ENCODE measurements around the gene MTG1.

The MTG1 gene, protein sequence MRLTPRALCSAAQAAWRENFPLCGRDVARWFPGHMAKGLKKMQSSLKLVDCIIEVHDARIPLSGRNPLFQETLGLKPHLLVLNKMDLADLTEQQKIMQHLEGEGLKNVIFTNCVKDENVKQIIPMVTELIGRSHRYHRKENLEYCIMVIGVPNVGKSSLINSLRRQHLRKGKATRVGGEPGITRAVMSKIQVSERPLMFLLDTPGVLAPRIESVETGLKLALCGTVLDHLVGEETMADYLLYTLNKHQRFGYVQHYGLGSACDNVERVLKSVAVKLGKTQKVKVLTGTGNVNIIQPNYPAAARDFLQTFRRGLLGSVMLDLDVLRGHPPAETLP

DNA sequence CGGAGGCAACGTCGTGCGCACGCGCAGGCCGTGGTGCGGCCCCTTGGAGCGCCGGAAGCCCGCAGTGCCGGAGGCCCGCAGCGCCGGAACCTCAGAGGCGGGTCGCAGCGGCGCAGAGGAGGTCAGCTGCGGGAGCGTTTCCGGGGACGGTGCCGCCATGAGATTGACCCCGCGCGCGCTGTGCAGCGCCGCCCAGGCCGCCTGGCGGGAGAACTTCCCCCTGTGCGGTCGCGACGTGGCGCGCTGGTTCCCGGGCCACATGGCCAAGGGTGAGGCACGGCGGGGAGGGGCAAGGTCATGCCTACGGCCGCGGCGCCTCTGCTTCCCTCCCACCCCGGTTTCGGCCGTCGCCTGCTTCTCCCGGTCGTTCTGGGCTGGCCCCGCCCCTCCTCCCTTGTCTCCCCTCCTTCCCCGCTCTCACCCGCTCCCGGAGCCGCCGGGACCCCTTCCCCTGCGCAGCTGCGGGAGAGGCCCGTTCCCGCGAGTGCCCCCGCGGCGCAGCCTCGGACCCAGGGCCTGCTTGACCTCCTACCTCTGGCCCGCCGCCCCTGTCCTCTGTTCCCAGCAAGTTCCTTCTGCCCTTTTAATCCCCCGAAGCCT is at the start of gene MTG1:
TSS of gene MTG1 (plus strand) at position 94 of the 600 bp plus-strand sequence. CDS start at position 158, 64 bp downstream.
- TF ChIP-seq, protein P1, sequence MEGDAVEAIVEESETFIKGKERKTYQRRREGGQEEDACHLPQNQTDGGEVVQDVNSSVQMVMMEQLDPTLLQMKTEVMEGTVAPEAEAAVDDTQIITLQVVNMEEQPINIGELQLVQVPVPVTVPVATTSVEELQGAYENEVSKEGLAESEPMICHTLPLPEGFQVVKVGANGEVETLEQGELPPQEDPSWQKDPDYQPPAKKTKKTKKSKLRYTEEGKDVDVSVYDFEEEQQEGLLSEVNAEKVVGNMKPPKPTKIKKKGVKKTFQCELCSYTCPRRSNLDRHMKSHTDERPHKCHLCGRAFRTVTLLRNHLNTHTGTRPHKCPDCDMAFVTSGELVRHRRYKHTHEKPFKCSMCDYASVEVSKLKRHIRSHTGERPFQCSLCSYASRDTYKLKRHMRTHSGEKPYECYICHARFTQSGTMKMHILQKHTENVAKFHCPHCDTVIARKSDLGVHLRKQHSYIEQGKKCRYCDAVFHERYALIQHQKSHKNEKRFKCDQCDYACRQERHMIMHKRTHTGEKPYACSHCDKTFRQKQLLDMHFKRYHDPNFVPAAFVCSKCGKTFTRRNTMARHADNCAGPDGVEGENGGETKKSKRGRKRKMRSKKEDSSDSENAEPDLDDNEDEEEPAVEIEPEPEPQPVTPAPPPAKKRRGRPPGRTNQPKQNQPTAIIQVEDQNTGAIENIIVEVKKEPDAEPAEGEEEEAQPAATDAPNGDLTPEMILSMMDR (IDR thresholded peaks at IDR 0.05), result no peak
- peak; percentile 94 for DNase-seq (ENCODE audit: low spot score)
- Histone ChIP-seq H3K27ac (peak within 1 kb of the TSS; percentile 53 to 88), H3K4me3 (peak within 1 kb of the TSS; percentile 99)

DNA sequence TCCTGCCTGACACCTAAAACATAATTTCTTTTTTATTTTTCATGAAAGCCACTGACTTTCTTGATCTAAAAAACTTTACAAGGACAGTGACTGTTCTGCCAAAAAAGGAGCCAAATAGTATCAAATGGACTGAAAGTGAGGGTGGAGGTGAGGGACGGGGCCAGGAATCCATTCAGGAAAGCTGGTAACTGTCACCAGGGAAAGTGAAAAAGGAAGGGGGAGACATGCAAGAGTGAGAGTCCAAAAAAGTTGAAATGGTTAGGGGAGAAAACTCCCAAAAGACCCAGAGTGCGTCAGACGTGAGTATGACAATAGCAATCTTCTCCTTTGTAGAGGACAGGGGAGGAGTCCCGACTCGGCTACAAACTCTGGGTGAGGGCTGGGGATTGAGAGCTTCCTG is 49.7 kb upstream of the MTG1 start:
- TF ChIP-seq, protein P1 (IDR thresholded peaks at IDR 0.05), result no peak
- Histone ChIP-seq H3K27ac (no peak overlapping the region), H3K4me3 (no peak overlapping the region)
- no peak for DNase-seq (ENCODE audit: low spot score)

DNA sequence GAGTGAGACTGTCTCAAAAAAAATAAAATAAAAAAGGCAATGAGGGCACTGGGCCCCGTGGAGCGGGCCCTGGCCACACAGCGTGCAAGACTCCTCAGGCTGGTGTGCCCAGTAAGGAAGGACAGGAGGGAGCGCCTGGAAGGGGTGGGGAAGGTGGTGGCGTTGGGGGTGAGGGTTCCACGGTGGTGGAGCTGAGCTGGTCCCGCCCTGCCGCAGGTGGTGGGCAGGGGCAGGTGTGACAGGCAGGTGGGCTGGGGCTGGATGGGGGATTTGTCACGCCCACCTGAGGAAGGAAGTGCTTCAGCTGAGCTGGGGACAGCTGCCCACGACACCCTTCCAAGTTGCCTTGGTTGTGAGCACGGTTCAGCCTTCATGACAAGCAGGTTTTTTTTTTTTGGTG is 47.5 kb upstream of the MTG1 start:
- H3K27ac ChIP-seq, result no peak overlapping the region

DNA sequence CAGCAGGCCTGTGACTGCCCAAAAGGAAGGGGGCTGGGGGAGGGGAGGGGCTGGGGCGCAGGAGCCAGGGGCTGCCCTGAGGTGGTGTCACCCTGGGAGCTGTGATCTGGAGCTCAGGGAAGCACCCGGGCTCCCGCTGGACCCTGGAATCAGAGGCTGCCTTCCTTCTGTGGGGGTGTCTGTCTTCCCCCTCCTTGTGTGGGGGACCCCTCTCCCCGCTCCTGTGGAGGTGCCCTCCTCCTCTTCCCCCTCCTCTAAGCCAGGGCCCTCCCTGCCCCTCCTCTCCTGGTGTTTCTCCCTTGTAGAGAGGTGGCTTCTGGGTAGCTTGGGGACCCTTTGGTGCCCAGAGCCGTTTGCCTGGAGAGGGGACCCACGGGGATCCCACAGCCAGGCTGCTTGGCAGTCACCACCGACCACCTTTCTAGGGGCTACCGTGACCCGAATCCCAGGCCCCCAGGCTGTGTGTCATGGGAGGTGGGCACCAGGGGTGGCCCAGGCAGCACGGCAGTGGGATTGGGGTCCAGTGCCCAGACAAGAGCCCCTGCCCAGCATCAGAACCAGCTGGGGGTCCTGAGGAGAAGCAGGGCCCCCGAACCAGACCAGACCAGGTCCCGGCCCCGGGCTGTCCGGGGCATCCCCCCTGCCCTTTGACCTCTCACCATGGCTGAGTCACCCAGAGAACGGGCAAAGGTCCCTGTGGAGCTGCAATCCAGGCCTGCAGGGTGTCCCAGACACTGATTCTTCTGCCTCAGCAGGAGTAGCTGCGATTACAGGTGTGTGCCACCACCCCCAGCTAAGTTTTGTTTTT is 46.0 kb upstream of the MTG1 start:
- no peak overlapping the region for H3K4me3 ChIP-seq
- DNase-seq (ENCODE audit: low spot score), result no peak
- no peak overlapping the region for H3K27ac ChIP-seq
- TF ChIP-seq, protein P1 (IDR thresholded peaks at IDR 0.05), result no peak

More for the DNA sequence above, 47.5 kb upstream of the MTG1 start:
- H3K4me3 ChIP-seq, result no peak overlapping the region
- no peak for DNase-seq (ENCODE audit: low spot score)
- TF ChIP-seq, protein P1 (IDR thresholded peaks at IDR 0.05), result no peak

DNA sequence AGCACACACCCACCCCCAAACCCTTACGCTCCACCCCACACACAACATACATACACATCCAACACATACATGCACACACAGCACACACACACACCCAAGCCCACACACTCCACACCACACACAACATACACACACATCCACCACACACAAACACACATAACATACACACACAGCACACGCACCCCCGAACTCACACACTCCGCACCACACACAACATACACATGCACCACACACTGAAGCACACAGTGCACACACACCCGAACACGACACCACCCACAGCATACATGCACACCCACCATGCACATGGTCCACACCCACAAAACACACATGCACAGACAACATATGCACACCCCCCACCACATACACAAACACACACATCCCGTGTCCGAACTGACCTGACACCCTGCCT is 44.8 kb upstream of the MTG1 start:
- TF ChIP-seq, protein P1 (IDR thresholded peaks at IDR 0.05), result no peak
- Histone ChIP-seq H3K4me3 (no peak overlapping the region), H3K27ac (no peak overlapping the region)
- DNase-seq (ENCODE audit: low spot score), result no peak

DNA sequence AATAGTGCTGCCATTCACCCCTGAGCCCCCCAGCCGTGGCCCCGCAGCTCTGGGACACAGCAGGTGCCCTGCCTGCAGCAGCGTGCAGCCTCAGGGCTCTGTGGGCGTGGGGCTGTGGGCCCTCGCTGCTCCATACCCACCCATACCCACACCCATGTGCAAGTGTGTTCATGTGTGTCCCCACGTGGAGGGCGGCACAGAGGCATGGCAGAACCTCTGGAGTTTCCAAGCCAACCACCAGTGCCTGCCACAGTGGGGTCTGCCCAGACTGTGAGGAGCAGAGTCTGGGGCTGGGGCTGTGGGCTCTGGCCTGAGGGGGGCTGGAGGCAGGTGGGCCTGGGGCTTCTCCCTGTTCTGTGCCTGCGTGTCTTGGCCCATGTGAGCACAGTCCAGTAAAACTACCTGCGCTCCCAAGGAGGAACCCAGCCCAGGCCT is 44.4 kb upstream of the MTG1 start:
- no peak for DNase-seq (ENCODE audit: low spot score)

More for the DNA sequence above, 44.4 kb upstream of the MTG1 start:
- TF ChIP-seq, protein P1 (IDR thresholded peaks at IDR 0.05), result no peak
- H3K27ac ChIP-seq, result no peak overlapping the region
- H3K4me3 ChIP-seq, result no peak overlapping the region
